Neural cell (in vitro differentiated cells): Measurements from ENCODE around the gene CCDC152. TPM values are rescaled to one million over a fixed set of nuclear protein-coding genes. Genes with fewer than 3 reads are reported as not detected.

ENCODE experiments used
- H2AFZ ChIP-seq: fragments of 200-600, 300-800 bp; sonication (generic), shearing (Covaris generic); 2 replicates; pipeline ENCODE4 v1.6.0; 2014; ENCODE audit warnings: low read depth, mild to moderate bottlenecking, antibody characterized with exemption, low read length, moderate library complexity
- H3F3A ChIP-seq: fragments of 200-600 bp; shearing (Covaris generic); 2 replicates; pipeline ENCODE4 v1.6.1; 2016; ENCODE audit warnings: mild to moderate bottlenecking, moderate library complexity, mixed read lengths, antibody characterized with exemption, low read length; ENCODE audit not compliant: insufficient read depth, poor library complexity, severe bottlenecking
- H3K27ac ChIP-seq: fragments of 200-600, 300-800 bp; sonication (generic), shearing (Covaris generic); 2 replicates; pipeline ENCODE4 v1.5.1; 2014; ENCODE audit warnings: mild to moderate bottlenecking, low read length, moderate library complexity
- H3K27me3 ChIP-seq: fragments of 300-800, 200-600 bp; sonication (generic), shearing (Covaris generic); 2 replicates; pipeline ENCODE4 v1.6.0; 2014; ENCODE audit warnings: mild to moderate bottlenecking, low read depth, low read length, moderate library complexity; ENCODE audit not compliant: insufficient read depth
- H3K36me3 ChIP-seq: fragments of 300-800, 200-600 bp; sonication (generic), shearing (Covaris generic); 2 replicates; pipeline ENCODE4 v1.5.1; 2014; ENCODE audit warnings: mild to moderate bottlenecking, antibody characterized with exemption, low read length, moderate library complexity; ENCODE audit not compliant: insufficient read depth
- H3K4me2 ChIP-seq: fragments of 300-800, 200-600 bp; sonication (generic), shearing (Covaris generic); 2 replicates; pipeline ENCODE4 v1.6.0; 2014; ENCODE audit warnings: mild to moderate bottlenecking, low read length
- H3K4me3 ChIP-seq: fragments of 300-800, 200-600 bp; sonication (generic), shearing (Covaris generic); 2 replicates; pipeline ENCODE4 v1.5.1; 2014; ENCODE audit warnings: mild to moderate bottlenecking, low read length, moderate library complexity
- H3K79me2 ChIP-seq: fragments of 200-600 bp; shearing (Covaris generic); replicated peaks from 2 replicates; pipeline ENCODE4 v1.6.0; 2014; ENCODE audit warnings: mild to moderate bottlenecking, low read length, moderate library complexity; ENCODE audit not compliant: insufficient read depth
- H3K9ac ChIP-seq: fragments of 300-800, 200-600 bp; sonication (generic), shearing (Covaris generic); 2 replicates; pipeline ENCODE4 v1.6.1; 2016; ENCODE audit warnings: mild to moderate bottlenecking, low read length, mixed read lengths
- H3K9me2 ChIP-seq: fragments of 200-600 bp; shearing (Covaris generic); 2 replicates; pipeline ENCODE4 v1.6.1; 2016; ENCODE audit warnings: mild to moderate bottlenecking, low read length, mixed read lengths; ENCODE audit not compliant: insufficient read depth
- H3K9me3 ChIP-seq: fragments of 200-600, 300-800 bp; sonication (generic), shearing (Covaris generic); 2 replicates; pipeline ENCODE4 v1.6.1; 2016; ENCODE audit warnings: mild to moderate bottlenecking, mixed run types, low read length, moderate library complexity, mixed read lengths
- H4K20me1 ChIP-seq: fragments of 200-600 bp; shearing (Covaris generic); 2 replicates; pipeline ENCODE4 v1.6.1; 2016; ENCODE audit warnings: mild to moderate bottlenecking, mixed run types; ENCODE audit not compliant: insufficient read depth
- CTCF ChIP-seq: fragments of 450-650 bp; IDR thresholded peaks from 2 replicates; pipeline ENCODE4 v1.5.1; 2014; ENCODE audit warnings: antibody characterized with exemption, mild to moderate bottlenecking, moderate library complexity; ENCODE audit not compliant: poor library complexity, severe bottlenecking
- EP300 ChIP-seq: fragments of 450-650 bp; conservative IDR thresholded peaks from 2 replicates; pipeline ENCODE4 v1.6.1; 2014; ENCODE audit warnings: antibody characterized with exemption, mild to moderate bottlenecking, moderate library complexity; ENCODE audit not compliant: poor library complexity, severe bottlenecking
- EZH2 ChIP-seq: fragments of 200-600, 300-800 bp; shearing (Covaris generic), sonication (generic); IDR thresholded peaks from 2 replicates; pipeline ENCODE4 v1.6.1; 2014; ENCODE audit warnings: antibody characterized with exemption, low read length, borderline replicate concordance, mild to moderate bottlenecking; ENCODE audit not compliant: insufficient read depth, poor library complexity, severe bottlenecking
- MXI1 ChIP-seq: fragments of 450-650 bp; conservative IDR thresholded peaks from 2 replicates; pipeline ENCODE4 v1.6.1; 2014; ENCODE audit warnings: antibody characterized with exemption, mild to moderate bottlenecking; ENCODE audit not compliant: poor library complexity, severe bottlenecking
- POLR2AphosphoS5 ChIP-seq: IDR thresholded peaks from 2 replicates; pipeline ENCODE4 v1.6.1; 2012
- RAD21 ChIP-seq: fragments of 450-650 bp; conservative IDR thresholded peaks from 2 replicates; pipeline ENCODE4 v1.6.1; 2014; ENCODE audit warnings: antibody characterized with exemption, mild to moderate bottlenecking, moderate library complexity
- SMC3 ChIP-seq: fragments of 450-650 bp; conservative IDR thresholded peaks from 2 replicates; pipeline ENCODE4 v1.6.1; 2014; ENCODE audit warnings: antibody characterized with exemption, mild to moderate bottlenecking, moderate library complexity; ENCODE audit not compliant: poor library complexity
- TAF1 ChIP-seq: IDR thresholded peaks from 2 replicates; pipeline ENCODE4 v1.6.1; 2012; ENCODE audit warnings: low read depth
- polyA plus RNA-seq: library from polyadenylated mRNA; depleted of rRNA; stranded (reverse); fragments of >200 nt; gene quantifications from 2 replicates; pipeline ENCODE4 v1.2.3, GENCODE V29; 2014
- TF ChIP-seq, protein P1 (sequence below): IDR thresholded peaks from 2 replicates; pipeline ENCODE4 v1.6.1; 2012; ENCODE audit warnings: borderline replicate concordance

CCDC152 gene
- polyA plus RNA-seq, 1 donor from 2014 or later = 0.87 TPM

DNA sequence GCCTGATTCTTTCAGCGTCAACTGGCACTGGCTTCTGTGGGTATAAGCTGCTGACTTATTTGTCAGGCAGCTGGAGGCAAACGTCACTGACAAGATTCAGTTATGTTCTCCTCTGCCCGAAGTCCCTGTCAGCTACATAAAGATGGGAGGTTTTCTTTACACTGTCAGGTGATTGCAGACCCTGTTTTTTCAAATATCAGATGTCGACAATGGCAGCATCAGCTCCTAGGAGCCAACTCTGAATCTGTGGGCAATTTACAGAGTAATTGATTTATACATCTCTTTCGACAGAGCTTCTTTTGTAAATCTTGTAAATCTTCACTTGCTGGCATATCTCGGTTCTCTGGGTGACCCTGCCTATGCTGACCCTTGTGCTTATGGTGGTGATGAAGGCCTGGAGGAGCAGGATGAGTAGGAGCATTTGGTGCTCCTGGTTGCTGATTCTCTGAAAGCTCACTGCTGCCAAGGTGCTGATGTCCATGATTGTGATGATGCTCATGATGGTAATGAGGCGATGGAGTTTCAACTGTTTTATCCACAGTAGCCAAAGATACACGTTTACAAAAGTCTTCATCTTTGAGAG is 44.2 kb downstream of the CCDC152 start:
- no peak overlapping the region for H3K4me2 ChIP-seq
- H2AFZ ChIP-seq = no peak overlapping the region
- no peaks in the 10 kb centered on the region for H4K20me1 ChIP-seq
- H3K27ac ChIP-seq = peak overlapping the region; percentile 7
- H3K27me3 ChIP-seq = no peaks in the 10 kb centered on the region
- no peaks in the 10 kb centered on the region for H3K79me2 ChIP-seq
- H3F3A ChIP-seq = no peaks in the 10 kb centered on the region
- H3K9me3 ChIP-seq = no peaks in the 10 kb centered on the region
- H3K4me3 ChIP-seq = no peak overlapping the region
- no peak for TF ChIP-seq TAF1
- no peak for TF ChIP-seq RAD21
- peak; percentile 75 for TF ChIP-seq EP300
- no peak overlapping the region for H3K9ac ChIP-seq
- H3K9me2 ChIP-seq = no peaks in the 10 kb centered on the region
- no peaks in the 10 kb centered on the region for H3K36me3 ChIP-seq

DNA sequence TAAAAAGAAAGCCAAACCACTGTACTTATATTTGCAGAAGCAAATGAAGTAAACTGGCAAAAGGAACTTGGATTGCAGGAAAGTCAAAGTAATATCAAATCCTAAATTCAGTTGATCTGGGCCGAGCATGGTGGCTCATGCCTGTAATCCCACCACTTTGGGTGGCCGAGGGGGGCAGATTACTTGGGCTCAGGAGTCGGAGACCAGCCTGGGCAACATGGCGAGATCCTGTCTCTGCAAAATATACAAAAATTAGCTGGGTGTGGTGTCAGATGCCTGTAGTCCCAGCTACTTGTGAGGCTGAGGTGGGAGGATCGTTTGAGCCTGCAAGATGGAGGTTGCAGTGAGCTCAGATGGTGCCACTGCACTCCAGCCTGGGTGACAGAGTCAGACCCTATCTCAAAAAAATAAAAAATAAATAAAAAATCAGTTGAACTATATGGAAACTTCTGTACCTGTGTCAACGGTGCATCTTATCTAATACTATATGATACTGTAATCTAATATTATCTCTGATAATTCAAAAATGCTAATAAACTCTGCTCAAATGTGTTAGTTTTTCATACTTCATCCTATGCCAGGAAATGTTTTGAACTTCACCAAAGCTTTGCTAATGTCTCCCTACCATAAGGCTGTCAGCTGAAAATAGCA is 45.0 kb downstream of the CCDC152 start:
- no peaks in the 10 kb centered on the region for H3K9me2 ChIP-seq
- no peaks in the 10 kb centered on the region for H3F3A ChIP-seq
- H4K20me1 ChIP-seq = no peaks in the 10 kb centered on the region
- no peaks in the 10 kb centered on the region for H3K27me3 ChIP-seq
- no peaks in the 10 kb centered on the region for H3K36me3 ChIP-seq
- no peaks in the 10 kb centered on the region for H3K9me3 ChIP-seq
- no peak overlapping the region for H3K9ac ChIP-seq
- no peak overlapping the region for H3K27ac ChIP-seq
- no peak overlapping the region for H3K4me3 ChIP-seq
- TF ChIP-seq EP300 = no peak
- no peak for TF ChIP-seq CTCF
- H3K79me2 ChIP-seq = no peaks in the 10 kb centered on the region
- H2AFZ ChIP-seq = no peak overlapping the region
- no peak overlapping the region for H3K4me2 ChIP-seq

- H3K36me3 ChIP-seq = no peaks in the 10 kb centered on the region
- no peak overlapping the region for H3K9ac ChIP-seq
- H3K4me3 ChIP-seq = no peak overlapping the region
- TF ChIP-seq EZH2 (no peak), POLR2AphosphoS5 (no peak), CTCF (no peak), MXI1 (no peak), EP300 (no peak), RAD21 (no peak), TAF1 (no peak), SMC3 (no peak)
- TF ChIP-seq, protein P1, sequence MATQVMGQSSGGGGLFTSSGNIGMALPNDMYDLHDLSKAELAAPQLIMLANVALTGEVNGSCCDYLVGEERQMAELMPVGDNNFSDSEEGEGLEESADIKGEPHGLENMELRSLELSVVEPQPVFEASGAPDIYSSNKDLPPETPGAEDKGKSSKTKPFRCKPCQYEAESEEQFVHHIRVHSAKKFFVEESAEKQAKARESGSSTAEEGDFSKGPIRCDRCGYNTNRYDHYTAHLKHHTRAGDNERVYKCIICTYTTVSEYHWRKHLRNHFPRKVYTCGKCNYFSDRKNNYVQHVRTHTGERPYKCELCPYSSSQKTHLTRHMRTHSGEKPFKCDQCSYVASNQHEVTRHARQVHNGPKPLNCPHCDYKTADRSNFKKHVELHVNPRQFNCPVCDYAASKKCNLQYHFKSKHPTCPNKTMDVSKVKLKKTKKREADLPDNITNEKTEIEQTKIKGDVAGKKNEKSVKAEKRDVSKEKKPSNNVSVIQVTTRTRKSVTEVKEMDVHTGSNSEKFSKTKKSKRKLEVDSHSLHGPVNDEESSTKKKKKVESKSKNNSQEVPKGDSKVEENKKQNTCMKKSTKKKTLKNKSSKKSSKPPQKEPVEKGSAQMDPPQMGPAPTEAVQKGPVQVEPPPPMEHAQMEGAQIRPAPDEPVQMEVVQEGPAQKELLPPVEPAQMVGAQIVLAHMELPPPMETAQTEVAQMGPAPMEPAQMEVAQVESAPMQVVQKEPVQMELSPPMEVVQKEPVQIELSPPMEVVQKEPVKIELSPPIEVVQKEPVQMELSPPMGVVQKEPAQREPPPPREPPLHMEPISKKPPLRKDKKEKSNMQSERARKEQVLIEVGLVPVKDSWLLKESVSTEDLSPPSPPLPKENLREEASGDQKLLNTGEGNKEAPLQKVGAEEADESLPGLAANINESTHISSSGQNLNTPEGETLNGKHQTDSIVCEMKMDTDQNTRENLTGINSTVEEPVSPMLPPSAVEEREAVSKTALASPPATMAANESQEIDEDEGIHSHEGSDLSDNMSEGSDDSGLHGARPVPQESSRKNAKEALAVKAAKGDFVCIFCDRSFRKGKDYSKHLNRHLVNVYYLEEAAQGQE = no peak
- H3K9me2 ChIP-seq = no peaks in the 10 kb centered on the region
- no peaks in the 10 kb centered on the region for H3K9me3 ChIP-seq
- no peak overlapping the region for H3K4me2 ChIP-seq
- no peak overlapping the region for H3K27ac ChIP-seq
- no peaks in the 10 kb centered on the region for H4K20me1 ChIP-seq
- no peak overlapping the region for H2AFZ ChIP-seq
- no peaks in the 10 kb centered on the region for H3K79me2 ChIP-seq
- no peaks in the 10 kb centered on the region for H3K27me3 ChIP-seq
- no peaks in the 10 kb centered on the region for H3F3A ChIP-seq
Measured at GRCh38 chr5:42804717-42805339, 48.2 kb downstream of the CCDC152 start.
